Midbrain (tissue), 1 donor: ENCODE results near the gene BEST1.
A peak's percentile ranks its signal among the peaks of the same experiment; 100 is the strongest.

Experiments used
- DNase-seq: peaks from one replicate; lab custom pipeline; 2025; lab: John Stamatoyannopoulos, UW

Gene BEST1

GRCh38 chr11:61916737-61917333 lies 33.3 kb upstream of the BEST1 start:
- no peak for DNase-seq

- DNase-seq: peak; percentile 73
Observed at GRCh38 chr11:61917334-61918109, 32.6 kb upstream of the BEST1 start, which contains the start of gene RAB3IL1. TSS of gene RAB3IL1 (minus strand) at chr11:61917566. CDS start at chr11:61917367, 199 bp downstream.

- no peak for DNase-seq
Observed at GRCh38 chr11:61918251-61918937, 31.8 kb upstream of the BEST1 start.

DNA sequence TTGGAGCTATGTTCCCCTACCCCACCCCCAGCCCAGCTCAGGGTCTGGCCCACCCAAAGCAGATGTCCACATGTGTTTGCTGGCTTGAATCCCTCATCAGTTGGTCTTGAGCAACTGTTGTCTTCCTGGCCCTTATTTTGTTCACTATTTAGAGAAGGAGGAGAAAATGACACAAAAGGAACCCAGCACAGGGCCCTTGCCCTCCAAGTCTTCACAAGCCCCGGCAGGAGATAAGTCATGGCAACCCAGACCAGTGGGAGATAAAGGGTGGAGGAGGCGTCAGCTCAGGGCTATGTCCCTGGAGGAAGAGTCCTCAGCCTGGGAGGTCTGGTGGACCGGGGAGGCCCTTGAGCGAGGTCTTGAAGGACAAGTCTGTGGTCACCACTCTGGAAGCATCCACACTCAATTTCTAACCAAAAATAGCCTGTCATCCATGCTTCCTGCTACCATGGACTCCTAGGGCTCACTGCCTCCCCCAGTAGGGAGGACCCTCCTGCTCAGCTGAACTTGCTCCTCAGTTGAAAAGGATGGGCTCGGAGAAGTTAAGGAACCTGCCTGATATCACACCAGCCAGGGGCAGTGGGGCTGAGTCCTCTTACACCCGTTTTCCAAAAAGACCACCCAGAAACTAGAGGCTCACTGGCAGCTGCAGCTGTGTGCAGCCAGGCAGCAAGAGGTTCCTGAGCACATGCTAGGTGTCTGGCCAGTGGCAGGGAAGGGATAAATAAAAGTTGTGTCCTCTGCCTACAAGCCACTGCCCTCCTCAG lies 31.0 kb upstream of the BEST1 start:
- DNase-seq: no peak

DNA sequence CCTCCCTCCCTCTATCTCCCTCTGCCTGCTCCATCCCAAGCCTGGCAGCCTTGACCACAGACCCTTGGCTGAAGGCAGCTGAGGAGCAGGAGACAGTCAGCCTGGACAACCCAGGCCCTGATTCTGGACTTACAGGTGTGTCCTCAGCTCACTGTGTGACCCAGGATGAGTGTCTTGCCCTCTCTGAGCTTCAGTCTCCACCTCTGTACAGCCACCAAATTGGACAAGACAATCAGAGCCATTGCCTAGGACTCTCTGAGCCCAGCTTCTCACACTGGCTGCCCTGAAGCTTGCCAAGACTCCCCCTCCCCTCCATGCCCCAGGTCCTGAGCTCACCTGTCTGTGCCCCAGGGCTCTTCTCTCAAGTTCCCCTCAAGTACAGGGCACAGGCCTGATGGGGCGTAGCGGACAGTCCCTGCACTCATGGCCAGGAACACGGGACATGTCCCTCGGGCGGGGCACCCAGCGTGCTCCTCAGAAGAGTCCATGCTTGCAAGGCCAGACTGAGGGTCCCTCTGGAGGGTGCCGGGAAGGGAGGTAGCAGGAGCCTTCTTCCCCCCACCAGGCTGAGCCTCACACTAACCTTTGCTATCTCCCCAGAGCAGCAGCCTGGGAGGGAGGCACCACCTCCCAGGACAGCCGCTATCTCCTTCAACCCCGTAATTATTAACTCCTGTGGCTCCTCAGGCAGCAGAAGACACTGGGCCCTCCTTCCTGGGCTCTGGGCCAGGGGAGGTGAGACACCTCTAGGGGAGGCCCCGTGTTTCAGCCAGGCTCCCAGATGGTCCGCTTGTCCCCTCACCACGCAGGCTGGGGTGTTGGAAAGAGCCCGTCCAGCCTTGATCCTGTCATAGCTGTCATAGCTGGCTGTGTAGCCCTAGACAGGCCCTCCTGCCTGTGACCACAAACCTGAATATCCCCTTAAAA lies 30.2 kb upstream of the BEST1 start:
- no peak for DNase-seq

GRCh38 chr11:61921446-61921845 lies 28.7 kb upstream of the BEST1 start:
- no peak for DNase-seq

DNA sequence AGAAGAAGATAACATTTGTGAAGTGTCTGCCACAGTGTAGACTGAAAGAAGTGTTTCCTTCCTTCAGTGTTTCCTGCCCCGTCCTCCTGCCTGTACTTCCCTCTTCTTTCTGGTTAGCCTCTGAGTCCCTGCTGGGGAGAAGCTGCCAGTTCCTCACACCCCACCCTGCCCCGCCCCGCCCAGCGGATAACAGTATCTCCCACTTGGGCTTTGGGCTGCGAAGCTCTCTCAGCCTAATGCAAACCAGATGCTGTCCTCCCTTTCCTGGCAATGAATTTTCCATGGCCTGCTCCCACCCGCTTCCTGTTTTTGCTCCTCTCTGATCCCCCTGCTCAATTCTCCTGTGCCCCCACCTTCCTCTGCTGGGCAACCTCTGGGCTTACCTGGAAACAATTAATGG lies 27.6 kb upstream of the BEST1 start:
- no peak for DNase-seq

DNA sequence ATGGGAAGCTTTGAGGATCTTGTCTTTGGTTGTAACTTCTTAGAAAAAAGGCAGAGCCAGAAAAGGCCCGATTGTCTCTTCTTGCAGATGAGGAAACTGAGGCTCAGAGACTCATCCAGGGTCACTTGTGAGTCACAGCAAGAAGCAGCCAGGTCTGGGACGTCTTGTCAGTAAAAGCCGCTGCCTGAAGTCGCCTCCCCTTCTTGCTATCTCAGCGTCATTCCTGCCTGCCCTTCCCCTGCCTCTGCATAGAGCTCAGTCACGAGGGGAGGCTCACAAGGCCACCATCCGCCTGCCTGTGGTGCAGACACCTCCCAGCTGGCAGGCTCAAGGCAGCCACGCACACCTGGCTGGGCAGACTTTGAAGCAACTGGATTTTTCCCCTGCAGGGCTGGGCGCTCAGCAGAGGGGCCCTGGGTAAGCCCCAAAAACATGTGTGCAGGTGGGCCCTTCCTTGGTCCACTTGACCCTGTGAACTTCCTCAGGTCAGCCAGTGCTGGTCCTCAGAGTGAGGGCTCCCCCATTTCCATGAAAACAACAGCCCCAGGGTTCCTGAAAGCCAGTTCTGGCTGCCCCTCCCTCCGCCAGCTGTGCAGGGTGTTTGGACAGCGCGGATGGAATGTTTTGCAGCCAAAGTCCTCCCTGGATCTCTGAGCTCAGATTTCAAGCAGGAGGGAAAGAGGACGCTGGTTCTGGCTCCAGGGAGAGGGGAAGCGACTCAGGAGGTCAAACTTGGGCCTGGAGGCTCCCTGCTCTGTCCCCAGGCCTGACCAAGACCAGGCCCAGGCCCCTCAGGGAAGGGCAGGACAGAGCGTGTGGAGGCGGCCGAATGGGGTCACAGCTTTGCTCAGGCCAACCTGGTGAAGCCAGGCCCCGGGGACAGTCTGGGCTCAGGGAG lies 26.7 kb upstream of the BEST1 start:
- no peak for DNase-seq

GRCh38 chr11:61924064-61924455 lies 26.1 kb upstream of the BEST1 start:
- no peak for DNase-seq

- no peak for DNase-seq
Observed at GRCh38 chr11:61925736-61926135, 24.4 kb upstream of the BEST1 start.

DNA sequence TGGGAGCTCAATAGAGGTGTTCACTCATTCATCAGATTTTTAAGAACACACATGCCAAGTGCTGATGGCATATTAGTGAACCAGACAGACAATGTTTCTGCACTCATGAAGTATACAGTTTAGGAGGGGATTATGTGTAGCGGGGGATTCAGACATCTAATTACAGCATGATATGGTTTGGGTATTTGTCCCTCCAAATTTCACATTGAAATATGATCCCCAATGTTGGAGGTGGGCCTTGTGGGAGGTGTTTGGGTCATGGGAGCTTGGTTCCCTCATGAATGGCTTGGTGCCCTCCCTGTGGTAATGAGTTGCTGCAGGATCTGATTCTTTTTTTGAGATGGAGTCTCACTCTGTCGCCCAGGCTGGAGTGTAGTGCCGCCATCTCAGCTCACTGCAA lies 23.9 kb upstream of the BEST1 start:
- no peak for DNase-seq

DNA sequence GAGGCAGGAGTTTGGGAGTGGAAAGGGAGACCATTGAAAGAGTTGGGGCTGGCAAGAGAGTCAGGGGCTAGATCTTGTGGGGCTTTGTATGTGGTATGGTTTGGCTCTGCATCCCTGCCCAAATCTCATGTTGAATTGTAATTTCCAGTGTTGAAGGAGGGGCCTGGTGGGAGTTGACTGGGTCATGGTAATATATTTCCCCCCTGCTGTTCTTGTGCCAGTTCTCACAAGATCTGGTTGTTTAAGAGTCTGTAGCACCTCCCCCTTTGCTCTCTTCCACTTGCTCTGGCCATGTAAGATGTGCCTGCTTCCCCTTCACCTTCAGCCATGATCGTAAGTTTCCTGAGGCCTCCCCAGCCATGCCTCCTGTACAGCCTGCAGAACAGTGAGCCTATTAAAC lies 22.6 kb upstream of the BEST1 start:
- DNase-seq: no peak

DNA sequence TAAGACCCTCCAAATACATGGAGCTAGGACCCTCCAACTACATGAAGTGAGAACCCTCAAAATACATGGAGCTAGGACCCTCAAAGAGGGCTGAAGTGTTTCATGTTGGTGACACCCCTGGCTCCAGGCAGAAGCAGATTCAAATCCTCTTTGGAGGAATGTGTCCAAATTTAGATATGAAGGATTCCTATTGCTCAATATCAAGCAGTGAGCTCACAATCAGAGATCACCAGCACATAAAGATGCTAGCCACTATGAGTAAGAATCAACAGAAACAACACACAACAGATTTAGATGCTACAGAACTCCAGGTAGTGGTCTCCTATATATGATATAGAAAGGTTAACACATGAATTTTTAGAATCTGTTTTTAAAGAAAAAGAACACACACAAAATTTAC lies 21.5 kb upstream of the BEST1 start:
- DNase-seq: no peak

DNA sequence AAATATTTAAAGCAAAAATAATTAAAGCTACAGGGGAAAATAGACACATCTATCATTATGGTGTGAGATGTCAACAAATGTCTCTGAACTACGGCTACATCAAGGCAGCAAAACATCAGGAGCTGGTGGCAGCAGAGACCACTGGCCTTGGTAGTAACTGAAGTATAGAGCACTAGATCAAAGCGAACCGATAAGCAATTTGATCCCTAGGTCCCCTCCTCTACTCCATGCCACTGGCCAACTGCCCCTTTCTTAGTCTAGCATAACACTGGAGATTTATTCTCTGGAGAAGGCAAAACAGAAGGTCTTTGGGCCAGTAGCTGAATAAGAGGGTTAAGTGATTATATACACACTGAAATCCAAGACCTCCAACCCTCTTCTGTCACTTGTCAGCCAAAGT lies 19.2 kb upstream of the BEST1 start:
- DNase-seq: no peak

DNA sequence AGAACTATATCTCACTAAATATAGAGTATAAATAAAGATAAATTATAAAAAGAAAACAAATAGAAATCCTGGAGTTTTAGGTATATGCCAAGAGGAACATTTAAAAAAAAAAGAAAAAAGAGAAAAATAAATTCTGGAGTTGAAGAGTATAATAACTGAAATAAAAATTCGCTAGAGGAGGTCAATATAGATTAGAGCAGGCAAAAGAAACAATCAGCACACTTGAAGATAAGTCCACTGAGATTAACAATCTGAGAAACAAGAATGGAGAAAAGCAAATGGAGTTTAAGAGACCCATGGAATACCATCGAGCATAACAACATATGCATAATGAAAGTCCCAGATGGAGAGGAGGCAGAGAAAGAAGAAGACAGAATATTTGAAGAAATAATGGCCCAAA lies 14.3 kb upstream of the BEST1 start:
- DNase-seq: no peak

DNA sequence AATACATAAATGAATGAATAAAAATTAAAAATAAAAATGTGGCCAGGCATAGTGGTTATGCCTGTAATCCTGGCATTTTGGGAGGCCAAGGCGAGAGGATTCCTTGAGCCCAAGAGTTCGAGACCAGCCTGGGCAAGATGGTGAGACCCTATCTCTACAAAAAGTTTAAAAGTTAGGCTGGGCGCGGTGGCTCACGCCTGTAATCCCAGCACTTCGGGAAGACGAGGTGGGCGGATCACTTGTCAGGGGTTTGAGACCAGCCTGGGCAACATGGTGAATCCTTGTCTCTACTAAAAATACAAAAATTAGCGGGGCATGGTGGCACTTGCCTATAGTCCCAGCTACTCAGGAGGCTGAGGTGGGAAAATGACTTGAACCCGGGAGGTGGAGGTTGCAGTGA lies 9.7 kb upstream of the BEST1 start:
- no peak for DNase-seq

- DNase-seq: no peak
Observed at GRCh38 chr11:61945191-61945590, 5.0 kb upstream of the BEST1 start.

- DNase-seq: no peak
Observed at GRCh38 chr11:61946894-61947293, 3.3 kb upstream of the BEST1 start.

- peak; percentile 85 for DNase-seq
Observed at GRCh38 chr11:61947486-61948210, 2.5 kb upstream of the BEST1 start.

DNA sequence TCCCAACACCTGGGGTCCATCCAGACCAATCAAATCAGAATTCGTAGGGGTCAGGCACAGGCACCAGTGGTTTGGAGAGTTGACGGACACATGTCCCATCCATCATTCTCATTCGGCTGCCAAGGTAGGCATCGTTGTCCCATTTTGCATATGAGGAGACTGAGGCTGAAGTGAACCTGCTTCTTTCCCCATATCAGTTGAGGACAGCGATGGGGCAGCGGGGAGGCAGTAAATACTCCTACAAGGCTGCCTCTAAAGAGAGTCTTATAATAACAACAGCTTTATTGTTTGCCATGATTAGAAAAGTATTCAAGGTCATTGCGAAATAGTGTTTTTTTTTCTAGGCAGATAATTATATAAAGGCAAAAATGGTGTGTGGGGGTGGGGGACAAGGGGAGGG lies 1.6 kb upstream of the BEST1 start:
- DNase-seq: no peak
